ENCODE measurements around the gene SERPINB2.

The SERPINB2 gene

DNA sequence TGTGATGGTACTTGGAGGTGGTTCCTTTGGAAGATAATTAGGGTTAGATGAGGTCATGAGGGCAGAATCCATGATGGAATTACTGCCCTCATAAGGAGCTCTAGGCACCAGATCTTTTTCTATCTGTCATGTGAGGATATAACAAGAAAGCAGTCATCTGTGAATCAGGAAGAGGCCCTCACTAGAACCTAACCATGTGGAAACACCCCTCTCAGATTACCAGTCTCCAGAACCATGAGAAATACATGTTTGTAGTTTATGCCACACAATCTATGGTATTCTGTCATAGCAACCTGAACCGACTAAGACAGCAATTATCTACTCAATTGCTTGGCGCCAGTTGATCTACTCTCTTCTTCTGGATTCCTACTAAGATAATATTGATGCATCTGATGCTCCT, 17.9 kb downstream of the SERPINB2 start:
- H4K91ac ChIP-seq (ENCODE audit: low read depth, low read length): no peak overlapping the region
- H3K9me3 ChIP-seq (ENCODE audit: insufficient read depth, low read depth, low read length): no peaks in the 10 kb centered on the region
- no peaks in the 10 kb centered on the region for H3K27me3 ChIP-seq (ENCODE audit: insufficient read depth, low read length)
- no peaks in the 10 kb centered on the region for H3K79me1 ChIP-seq (ENCODE audit: low read length)
- no peak overlapping the region for H3K4me2 ChIP-seq (ENCODE audit: low read length)
- H3K18ac ChIP-seq (ENCODE audit: low read length): no peak overlapping the region
- H2BK12ac ChIP-seq (ENCODE audit: low read length): no peak overlapping the region
- no peak overlapping the region for H2AK5ac ChIP-seq (ENCODE audit: low read length)
- no peak overlapping the region for H3K4me3 ChIP-seq (ENCODE audit: low read depth, low read length)
- no peak overlapping the region for H2AFZ ChIP-seq (ENCODE audit: insufficient read depth, low read length, poor library complexity)
- H3K9ac ChIP-seq (ENCODE audit: low read length): no peak overlapping the region
- H3K79me2 ChIP-seq (ENCODE audit: control insufficient read depth, insufficient read depth, low read length, poor library complexity): no peaks in the 10 kb centered on the region
- no peak overlapping the region for H4K12ac ChIP-seq (ENCODE audit: low read depth, low read length)
- H4K8ac ChIP-seq (ENCODE audit: low read depth, low read length): no peak overlapping the region
- no peak overlapping the region for H3K27ac ChIP-seq (ENCODE audit: low read depth, low read length)
- peak; percentile 4 to 19 for DNase-seq
- H3K23ac ChIP-seq (ENCODE audit: low read length): no peak overlapping the region
- H2BK5ac ChIP-seq (ENCODE audit: low read depth, low read length, poor library complexity): no peak overlapping the region
- no CpG with 5 or more reads among the region's 2 CpGs for WGBS (ENCODE audit: extremely low coverage, insufficient coverage, insufficient read length)
- no peak overlapping the region for H3K4ac ChIP-seq (ENCODE audit: low read depth, low read length)
- no peaks in the 10 kb centered on the region for H3K4me1 ChIP-seq (ENCODE audit: control insufficient read depth in 1 of 2, insufficient read depth in 2 of 2, low read length in 2 of 2)
- H3K36me3 ChIP-seq (ENCODE audit: control insufficient read depth in 1 of 2, insufficient read depth in 2 of 2, low read length in 2 of 2): no peaks in the 10 kb centered on the region
- no peak overlapping the region for H3K14ac ChIP-seq (ENCODE audit: low read length)
- H2BK120ac ChIP-seq (ENCODE audit: insufficient read depth, low read length, poor library complexity): no peak overlapping the region

DNA sequence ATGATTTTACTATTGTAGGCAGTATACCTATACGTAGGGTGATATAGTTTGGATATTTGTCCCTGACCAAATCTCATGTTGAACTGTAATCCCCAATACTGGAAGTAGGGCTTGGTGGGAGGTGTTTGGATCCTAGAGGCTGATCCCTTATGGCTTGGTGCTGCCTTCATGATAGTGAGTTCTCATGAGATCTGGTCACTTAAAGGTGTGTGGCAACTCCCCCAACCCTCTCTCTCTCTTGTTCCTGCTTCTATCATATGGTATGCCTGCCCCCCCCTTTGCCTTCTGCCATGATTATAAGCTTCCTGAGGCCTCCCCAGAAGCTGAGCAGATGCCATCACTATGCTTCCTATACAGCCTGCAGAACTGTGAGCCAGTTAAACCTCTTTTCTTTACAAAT, 18.6 kb downstream of the SERPINB2 start:
- Histone ChIP-seq H3K14ac (ENCODE audit: low read length) (no peak overlapping the region), H3K23ac (ENCODE audit: low read length) (no peak overlapping the region), H4K12ac (ENCODE audit: low read depth, low read length) (no peak overlapping the region), H3K4me2 (ENCODE audit: low read length) (no peak overlapping the region), H3K27ac (ENCODE audit: low read depth, low read length) (no peak overlapping the region), H2AFZ (ENCODE audit: insufficient read depth, low read length, poor library complexity) (no peak overlapping the region), H3K36me3 (ENCODE audit: control insufficient read depth in 1 of 2, insufficient read depth in 2 of 2, low read length in 2 of 2) (no peaks in the 10 kb centered on the region), H3K27me3 (ENCODE audit: insufficient read depth, low read length) (no peaks in the 10 kb centered on the region), H2AK5ac (ENCODE audit: low read length) (no peak overlapping the region), H4K8ac (ENCODE audit: low read depth, low read length) (no peak overlapping the region), H3K79me2 (ENCODE audit: control insufficient read depth, insufficient read depth, low read length, poor library complexity) (no peaks in the 10 kb centered on the region), H3K9me3 (ENCODE audit: insufficient read depth, low read depth, low read length) (no peaks in the 10 kb centered on the region), H2BK12ac (ENCODE audit: low read length) (no peak overlapping the region), H3K4me1 (ENCODE audit: control insufficient read depth in 1 of 2, insufficient read depth in 2 of 2, low read length in 2 of 2) (no peaks in the 10 kb centered on the region), H3K4ac (ENCODE audit: low read depth, low read length) (no peak overlapping the region), H2BK5ac (ENCODE audit: low read depth, low read length, poor library complexity) (no peak overlapping the region), H3K79me1 (ENCODE audit: low read length) (no peaks in the 10 kb centered on the region), H3K4me3 (ENCODE audit: low read depth, low read length) (no peak overlapping the region), H3K9ac (ENCODE audit: low read length) (no peak overlapping the region), H4K91ac (ENCODE audit: low read depth, low read length) (no peak overlapping the region), H2BK120ac (ENCODE audit: insufficient read depth, low read length, poor library complexity) (no peak overlapping the region), H3K18ac (ENCODE audit: low read length) (no peak overlapping the region)
- no CpG with 5 or more reads among the region's 1 CpG for WGBS (ENCODE audit: extremely low coverage, insufficient coverage, insufficient read length)
- no peak for DNase-seq

DNA sequence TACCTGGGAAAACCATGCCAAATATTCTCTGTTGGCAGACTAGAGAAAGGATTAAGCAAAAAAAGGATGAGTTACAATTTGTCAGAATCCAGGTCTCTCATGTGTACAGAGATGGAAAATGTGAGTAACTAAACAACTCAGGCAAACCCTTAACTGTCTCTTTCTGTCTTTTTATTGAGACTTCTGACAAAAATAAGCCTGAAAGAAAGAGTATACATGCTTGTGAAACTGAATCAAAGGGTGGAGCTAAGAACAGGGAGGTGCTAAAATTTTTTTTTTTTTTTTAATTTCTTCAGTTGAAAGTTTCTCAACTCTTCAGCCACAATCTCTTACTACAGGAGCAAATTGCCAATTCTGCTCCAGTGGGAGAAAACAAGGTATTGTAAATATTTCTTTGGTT, 20.2 kb downstream of the SERPINB2 start, which contains the start of gene SERPINB10:
Gene SERPINB10 (plus strand): TSS at position 295 of the 400 bp plus-strand sequence. CDS start 7,553 bp downstream, outside the sequence.
- H3K18ac ChIP-seq (ENCODE audit: low read length): no peak within 1 kb of the TSS
- no peaks in the 10 kb centered on the region for H3K4me1 ChIP-seq (ENCODE audit: control insufficient read depth in 1 of 2, insufficient read depth in 2 of 2, low read length in 2 of 2)
- no peak within 1 kb of the TSS for H2AFZ ChIP-seq (ENCODE audit: insufficient read depth, low read length, poor library complexity)
- no peak within 1 kb of the TSS for H3K23ac ChIP-seq (ENCODE audit: low read length)
- H2BK12ac ChIP-seq (ENCODE audit: low read length): no peak within 1 kb of the TSS
- no peak within 1 kb of the TSS for H3K4ac ChIP-seq (ENCODE audit: low read depth, low read length)
- no peak within 1 kb of the TSS for H4K12ac ChIP-seq (ENCODE audit: low read depth, low read length)
- H3K4me3 ChIP-seq (ENCODE audit: low read depth, low read length): no peak within 1 kb of the TSS
- H3K9ac ChIP-seq (ENCODE audit: low read length): no peak within 1 kb of the TSS
- DNase-seq: no peak
- H3K79me1 ChIP-seq (ENCODE audit: low read length): no peaks in the 10 kb centered on the region
- no peak within 1 kb of the TSS for H3K4me2 ChIP-seq (ENCODE audit: low read length)
- no peaks in the 10 kb centered on the region for H3K36me3 ChIP-seq (ENCODE audit: control insufficient read depth in 1 of 2, insufficient read depth in 2 of 2, low read length in 2 of 2)
- H2AK5ac ChIP-seq (ENCODE audit: low read length): no peak within 1 kb of the TSS
- H3K14ac ChIP-seq (ENCODE audit: low read length): no peak within 1 kb of the TSS
- H3K27me3 ChIP-seq (ENCODE audit: insufficient read depth, low read length): no peaks in the 10 kb centered on the region
- H3K79me2 ChIP-seq (ENCODE audit: control insufficient read depth, insufficient read depth, low read length, poor library complexity): no peaks in the 10 kb centered on the region
- H4K91ac ChIP-seq (ENCODE audit: low read depth, low read length): no peak within 1 kb of the TSS
- H2BK5ac ChIP-seq (ENCODE audit: low read depth, low read length, poor library complexity): no peak within 1 kb of the TSS
- H4K8ac ChIP-seq (ENCODE audit: low read depth, low read length): no peak within 1 kb of the TSS
- no peak within 1 kb of the TSS for H3K27ac ChIP-seq (ENCODE audit: low read depth, low read length)
- no peak within 1 kb of the TSS for H2BK120ac ChIP-seq (ENCODE audit: insufficient read depth, low read length, poor library complexity)
- no peaks in the 10 kb centered on the region for H3K9me3 ChIP-seq (ENCODE audit: insufficient read depth, low read depth, low read length)

DNA sequence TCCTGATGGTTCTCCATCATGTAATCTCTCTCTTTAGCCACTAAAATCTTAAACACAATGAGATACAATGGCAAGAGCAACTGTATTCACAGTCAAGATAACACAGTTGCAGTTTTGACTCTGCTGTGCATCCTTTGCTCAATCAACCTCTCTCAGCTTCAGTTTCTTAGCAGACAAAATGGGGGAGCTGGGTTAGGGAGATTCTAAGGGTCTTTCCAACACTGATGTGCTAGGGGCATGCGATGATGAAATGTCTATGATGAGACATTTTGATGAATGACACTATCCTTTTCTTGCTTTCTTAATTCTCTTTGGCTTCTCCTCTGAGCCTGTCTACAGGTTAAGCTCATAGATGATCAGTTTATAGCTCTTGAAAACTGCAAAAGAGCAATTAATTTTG, 21.4 kb downstream of the SERPINB2 start:
- Histone ChIP-seq H2AK5ac (ENCODE audit: low read length) (no peak overlapping the region), H2BK12ac (ENCODE audit: low read length) (no peak overlapping the region), H3K27ac (ENCODE audit: low read depth, low read length) (no peak overlapping the region), H3K79me1 (ENCODE audit: low read length) (no peaks in the 10 kb centered on the region), H3K4me3 (ENCODE audit: low read depth, low read length) (no peak overlapping the region), H2AFZ (ENCODE audit: insufficient read depth, low read length, poor library complexity) (no peak overlapping the region), H4K8ac (ENCODE audit: low read depth, low read length) (no peak overlapping the region), H3K27me3 (ENCODE audit: insufficient read depth, low read length) (no peaks in the 10 kb centered on the region), H4K91ac (ENCODE audit: low read depth, low read length) (no peak overlapping the region), H3K9ac (ENCODE audit: low read length) (no peak overlapping the region), H2BK120ac (ENCODE audit: insufficient read depth, low read length, poor library complexity) (no peak overlapping the region), H3K14ac (ENCODE audit: low read length) (no peak overlapping the region), H3K36me3 (ENCODE audit: control insufficient read depth in 1 of 2, insufficient read depth in 2 of 2, low read length in 2 of 2) (no peaks in the 10 kb centered on the region), H2BK5ac (ENCODE audit: low read depth, low read length, poor library complexity) (no peak overlapping the region), H4K12ac (ENCODE audit: low read depth, low read length) (no peak overlapping the region), H3K4me1 (ENCODE audit: control insufficient read depth in 1 of 2, insufficient read depth in 2 of 2, low read length in 2 of 2) (no peaks in the 10 kb centered on the region), H3K23ac (ENCODE audit: low read length) (no peak overlapping the region), H3K79me2 (ENCODE audit: control insufficient read depth, insufficient read depth, low read length, poor library complexity) (no peaks in the 10 kb centered on the region), H3K9me3 (ENCODE audit: insufficient read depth, low read depth, low read length) (no peaks in the 10 kb centered on the region), H3K18ac (ENCODE audit: low read length) (no peak overlapping the region), H3K4me2 (ENCODE audit: low read length) (no peak overlapping the region), H3K4ac (ENCODE audit: low read depth, low read length) (no peak overlapping the region)
- DNase-seq: no peak
- no CpG with 5 or more reads among the region's 1 CpG for WGBS (ENCODE audit: extremely low coverage, insufficient coverage, insufficient read length)

Measured in trophoblast cell (in vitro differentiated cells and primary cell).